Gastrocnemius medialis (tissue), 4 donors: ENCODE results near the gene FOXN1. TPM values are rescaled to one million over a fixed set of nuclear protein-coding genes. Genes with fewer than 3 reads are reported as not detected.
A peak's percentile ranks its signal among the peaks of the same experiment; 100 is the strongest.

Experiments used
- ATAC-seq, 2 donors: fragments of 150-250 bp; one replicate each; pipeline ENCODE4 v1.9.1; 2016
- DNase-seq, 2 donors: peaks; one replicate each; pipeline ENCODE4 v3.0.0-alpha.2; 2019
- H3K27ac ChIP-seq, 4 donors: fragments of 200-600 bp; sonication (generic); 1 replicate in 1 of 4; 2 replicates in 3 of 4; pipeline ENCODE4 v1.5.1; 2016 to 2018; ENCODE audit warnings: mild to moderate bottlenecking in 2 of 4, moderate library complexity in 1 of 4
- H3K27me3 ChIP-seq, 3 donors: fragments of 200-600 bp; sonication (generic) in 2 of 3; 1 replicate in 1 of 3; 2 replicates in 2 of 3; pipeline versions ENCODE4 v1.5.1 to v1.6.0; 2016 to 2019; ENCODE audit warnings: mild to moderate bottlenecking in 1 of 3, moderate library complexity in 1 of 3
- H3K36me3 ChIP-seq, 2 donors: fragments of 200-600 bp; sonication (generic) in 1 of 2; one replicate each; pipeline ENCODE4 v1.5.1; 2017 to 2018
- H3K4me1 ChIP-seq, 2 donors: fragments of 200-600 bp; sonication (generic) in 1 of 2; one replicate each; pipeline ENCODE4 v1.5.1; 2016 to 2017; ENCODE audit warnings: mild to moderate bottlenecking in 2 of 2
- H3K4me3 ChIP-seq, 4 donors: fragments of 200-600 bp; sonication (generic) in 3 of 4; 1 replicate in 1 of 4; 2 replicates in 3 of 4; pipeline ENCODE4 v1.5.1; 2016 to 2019; ENCODE audit warnings: mild to moderate bottlenecking in 2 of 4
- H3K9me3 ChIP-seq, 3 donors: fragments of 200-600 bp; sonication (generic) in 2 of 3; 1 replicate in 1 of 3; 2 replicates in 2 of 3; pipeline ENCODE4 v1.5.1; 2016 to 2019
- POLR2A ChIP-seq, 2 donors: fragments of 450-650 bp; IDR thresholded peaks; one replicate each; pipeline ENCODE4 v1.6.1; 2017; ENCODE audit warnings: antibody characterized with exemption in 2 of 2, mild to moderate bottlenecking in 2 of 2, moderate library complexity in 2 of 2
- in situ Hi-C, 4 donors: fragments of 200-750 bp; cut with MboI; loops; one replicate each; pipeline versions ENCODE4 v1.15.0 to v1.8.0; 2017; ENCODE audit warnings: low sequenced_read_pairs in 4 of 4
- intact Hi-C: fragments of 100-400 bp; cut with DNase I; formaldehyde crosslinking; loops from one replicate; pipeline ENCODE4 v1.15.1; 2023; ENCODE audit warnings: low total_unique reads
- total RNA-seq, 4 donors: library from RNA; depleted of rRNA; stranded (reverse); fragments of >200 nt; gene quantifications; one replicate each; pipeline versions ENCODE4 v1.1.0 to v1.2.3, GENCODE V29; 2016
- TF ChIP-seq, protein P1 (sequence below), 5 experiments: fragments of 450-650 bp in 3 of 5; fragments of 200-600 bp in 2 of 5; sonication (generic) in 2 of 5; IDR thresholded peaks in 4 of 5; conservative IDR thresholded peaks in 1 of 5; 1 replicate in 4 of 5; 2 replicates in 1 of 5; pipeline ENCODE4 v1.5.1; 2016 to 2019; ENCODE audit warnings: antibody characterized with exemption in 5 of 5, mild to moderate bottlenecking in 3 of 5, moderate library complexity in 3 of 5

Gene FOXN1
- total RNA-seq, 4 donors from 2014 or later = not detected

DNA sequence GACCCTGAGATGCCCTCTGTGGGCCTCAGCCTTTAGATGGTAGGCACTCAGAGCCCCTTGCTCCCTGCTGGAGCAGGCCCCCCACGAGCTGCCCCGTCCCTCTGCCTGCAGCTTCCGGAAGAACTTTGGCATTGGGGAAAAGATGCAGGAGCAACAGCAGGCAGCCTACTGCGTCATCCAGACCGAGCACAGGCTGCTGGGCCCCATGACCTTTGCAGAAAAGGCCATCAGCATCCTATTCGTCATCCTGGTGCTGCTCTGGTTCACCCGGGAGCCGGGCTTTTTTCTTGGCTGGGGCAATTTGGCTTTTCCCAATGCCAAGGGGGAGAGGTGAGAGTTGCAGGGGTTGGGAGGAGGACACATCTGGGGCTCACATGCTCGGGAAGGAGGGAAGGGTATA lies 12.7 kb upstream of the FOXN1 start:
- H3K27me3 ChIP-seq = peaks cover 0 to under 1% (median 0%) of the 10 kb centered on the region in 3 donors
- DNase-seq = no peak
- intact Hi-C loops = no loop called here
- in situ Hi-C loops = loop anchor here in 1 of 4 donors (10.0 kb wide), 1 partner anchor 121 kb away; the partner anchor contains the start of gene RSKR
- TF ChIP-seq, protein P1, sequence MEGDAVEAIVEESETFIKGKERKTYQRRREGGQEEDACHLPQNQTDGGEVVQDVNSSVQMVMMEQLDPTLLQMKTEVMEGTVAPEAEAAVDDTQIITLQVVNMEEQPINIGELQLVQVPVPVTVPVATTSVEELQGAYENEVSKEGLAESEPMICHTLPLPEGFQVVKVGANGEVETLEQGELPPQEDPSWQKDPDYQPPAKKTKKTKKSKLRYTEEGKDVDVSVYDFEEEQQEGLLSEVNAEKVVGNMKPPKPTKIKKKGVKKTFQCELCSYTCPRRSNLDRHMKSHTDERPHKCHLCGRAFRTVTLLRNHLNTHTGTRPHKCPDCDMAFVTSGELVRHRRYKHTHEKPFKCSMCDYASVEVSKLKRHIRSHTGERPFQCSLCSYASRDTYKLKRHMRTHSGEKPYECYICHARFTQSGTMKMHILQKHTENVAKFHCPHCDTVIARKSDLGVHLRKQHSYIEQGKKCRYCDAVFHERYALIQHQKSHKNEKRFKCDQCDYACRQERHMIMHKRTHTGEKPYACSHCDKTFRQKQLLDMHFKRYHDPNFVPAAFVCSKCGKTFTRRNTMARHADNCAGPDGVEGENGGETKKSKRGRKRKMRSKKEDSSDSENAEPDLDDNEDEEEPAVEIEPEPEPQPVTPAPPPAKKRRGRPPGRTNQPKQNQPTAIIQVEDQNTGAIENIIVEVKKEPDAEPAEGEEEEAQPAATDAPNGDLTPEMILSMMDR (IDR thresholded peaks at IDR 0.05 in 4 of 5, conservative IDR thresholded peaks at IDR 0.05 in 1 of 5) = no peak
- no peak for TF ChIP-seq POLR2A (IDR thresholded peaks at IDR 0.05)
- no peaks in the 10 kb centered on the region for H3K4me1 ChIP-seq
- ATAC-seq = no peak
- H3K36me3 ChIP-seq = no peaks in the 10 kb centered on the region
- no peaks in the 10 kb centered on the region for H3K9me3 ChIP-seq
- no peak overlapping the region for H3K4me3 ChIP-seq
- H3K27ac ChIP-seq = no peak overlapping the region

DNA sequence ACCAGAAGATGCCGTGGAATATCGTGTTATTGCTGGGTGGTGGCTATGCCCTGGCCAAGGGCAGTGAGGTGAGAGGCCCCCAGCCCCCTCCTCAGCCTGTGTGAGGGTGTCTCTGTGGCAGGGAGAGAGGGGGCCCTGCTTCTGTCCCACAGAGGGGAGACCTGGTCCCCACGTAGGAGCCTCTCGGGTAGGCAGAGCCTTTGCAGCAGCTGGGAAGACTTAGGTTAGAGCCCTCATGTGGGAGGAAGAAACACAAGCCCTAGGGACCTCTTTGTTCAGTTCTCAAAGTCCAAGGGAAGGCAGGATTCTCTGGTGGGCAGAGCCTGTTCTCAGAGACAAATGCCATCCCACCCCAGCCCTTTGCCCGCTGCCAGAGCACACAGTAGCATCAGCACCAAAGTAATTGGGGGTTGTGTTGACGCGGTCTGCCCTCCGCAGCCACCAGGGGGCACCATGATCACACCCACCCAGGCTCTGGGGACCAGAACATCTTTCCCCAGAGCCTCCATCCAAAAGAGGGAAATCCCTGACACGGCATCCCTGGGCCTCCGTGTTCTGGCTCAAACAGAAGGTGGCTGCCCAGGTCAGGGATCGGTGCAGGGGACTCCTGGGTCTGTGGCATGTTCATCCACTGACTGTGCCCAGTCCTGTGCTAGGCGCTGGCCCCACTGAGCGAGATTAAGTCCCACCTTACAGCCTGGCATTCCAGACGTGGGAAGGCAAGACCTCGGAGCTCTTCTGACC lies 11.5 kb upstream of the FOXN1 start:
- no peak overlapping the region for H3K4me3 ChIP-seq
- H3K4me1 ChIP-seq = no peaks in the 10 kb centered on the region
- no peak overlapping the region for H3K27ac ChIP-seq
- peak; percentile 9 to 34 for DNase-seq
- peak; percentile 60 to 69 for ATAC-seq
- H3K27me3 ChIP-seq = no peaks in the 10 kb centered on the region
- in situ Hi-C loops (loop anchor here in 1 of 4 donors (10.0 kb wide), 1 partner anchor 120 kb away; the partner anchor contains the start of gene RSKR), intact Hi-C loops (loop anchor here (1.0 kb wide), 1 partner anchor 119 kb away; no protein-coding TSS in a partner anchor)
- H3K9me3 ChIP-seq = no peaks in the 10 kb centered on the region
- TF ChIP-seq, protein P1 (IDR thresholded peaks at IDR 0.05 in 4 of 5, conservative IDR thresholded peaks at IDR 0.05 in 1 of 5) = peak; percentile 44 to 78 (median 63)
- no peak for TF ChIP-seq POLR2A (IDR thresholded peaks at IDR 0.05)
- no peaks in the 10 kb centered on the region for H3K36me3 ChIP-seq

DNA sequence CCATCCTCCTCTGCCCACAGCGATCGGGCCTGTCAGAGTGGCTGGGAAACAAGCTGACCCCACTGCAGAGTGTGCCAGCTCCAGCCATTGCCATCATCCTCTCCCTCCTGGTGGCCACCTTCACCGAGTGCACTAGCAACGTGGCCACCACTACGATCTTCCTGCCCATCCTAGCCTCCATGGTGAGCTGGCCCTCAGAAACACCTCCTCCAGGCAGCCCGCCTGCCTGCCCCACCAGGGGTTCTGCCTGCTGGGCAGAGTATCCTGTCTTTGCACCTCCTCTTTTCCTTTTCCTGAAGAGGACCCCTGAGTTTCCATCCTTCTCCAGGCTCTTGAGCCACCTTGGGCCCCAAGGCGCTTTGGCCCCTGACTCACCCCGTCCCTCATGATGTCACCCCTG lies 10.5 kb upstream of the FOXN1 start:
- DNase-seq (no peak), ATAC-seq (no peak)
- Histone ChIP-seq H3K9me3 (no peaks in the 10 kb centered on the region), H3K36me3 (no peaks in the 10 kb centered on the region), H3K4me1 (no peaks in the 10 kb centered on the region), H3K4me3 (no peak overlapping the region), H3K27me3 (no peaks in the 10 kb centered on the region), H3K27ac (no peak overlapping the region)
- intact Hi-C loops = no loop called here
- TF ChIP-seq, protein P1 (IDR thresholded peaks at IDR 0.05 in 4 of 5, conservative IDR thresholded peaks at IDR 0.05 in 1 of 5) = no peak
- TF ChIP-seq POLR2A (IDR thresholded peaks at IDR 0.05) = no peak
- in situ Hi-C loops = loop anchor here in 1 of 4 donors (10.0 kb wide), 1 partner anchor 119 kb away; the partner anchor contains the start of gene RSKR

DNA sequence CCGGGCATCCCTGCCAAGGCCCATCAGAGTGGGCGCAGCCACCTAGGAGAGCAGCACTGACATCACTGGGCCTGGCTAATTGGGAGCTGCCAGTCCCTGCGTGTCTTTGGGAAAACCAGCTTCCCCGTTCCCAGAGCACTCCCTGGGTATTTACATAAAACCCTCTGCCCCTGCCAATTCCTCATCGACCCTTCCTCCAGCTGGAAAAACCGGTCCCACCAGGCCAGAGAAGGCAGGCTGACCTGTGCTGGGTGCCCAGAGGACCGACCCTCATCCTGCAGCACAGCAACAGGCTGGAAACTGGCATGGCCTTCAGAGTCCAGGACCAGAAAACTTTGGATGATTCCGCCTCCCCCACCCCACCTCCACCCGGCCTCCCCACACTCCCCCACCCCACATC lies 8.2 kb upstream of the FOXN1 start:
- Histone ChIP-seq H3K4me3 (no peak overlapping the region), H3K4me1 (no peaks in the 10 kb centered on the region), H3K9me3 (no peaks in the 10 kb centered on the region), H3K27me3 (no peaks in the 10 kb centered on the region), H3K27ac (no peak overlapping the region), H3K36me3 (no peaks in the 10 kb centered on the region)
- DNase-seq (no peak), ATAC-seq (no peak)
- intact Hi-C loops = no loop called here
- in situ Hi-C loops = loop anchor here in 1 of 4 donors (10.0 kb wide), 1 partner anchor 117 kb away; the partner anchor contains the start of gene RSKR
- TF ChIP-seq POLR2A (IDR thresholded peaks at IDR 0.05) = no peak
- TF ChIP-seq, protein P1 (IDR thresholded peaks at IDR 0.05 in 4 of 5, conservative IDR thresholded peaks at IDR 0.05 in 1 of 5) = no peak
